A549 (cell line): ENCODE results near the gene S100A11. TPM values are rescaled to one million over a fixed set of nuclear protein-coding genes. Genes with fewer than 3 reads are reported as not detected.

Experiments used
- ATAC-seq, 2 experiments: fragments of 200-7000 bp in 1 of 2; fragments of >200 bp in 1 of 2; cut with Nextera tagmentation in 1 of 2; cut with Tn5 transposase in 1 of 2; 3 replicates each; pipeline versions ENCODE4 v1.8.0 to v1.9.1; 2018 to 2020; ENCODE audit warnings: mild to moderate bottlenecking in 1 of 2, moderate library complexity in 1 of 2
- CTCF ChIA-PET: fragments of 300-600 bp; sonication (Branson Sonifier 250); formaldehyde crosslinking; extraction: SDS; loops from one replicate; lab custom pipeline; 2021; ENCODE audit warnings: antibody characterized with exemption, inconsistent platforms; lab: Yijun Ruan, JAX
- POLR2A ChIA-PET: fragments of 350-600 bp; formaldehyde crosslinking; extraction: SDS; loops from one replicate; lab custom pipeline; 2021; ENCODE audit warnings: antibody characterized with exemption, inconsistent platforms; lab: Yijun Ruan, JAX
- DNase-seq, 2 experiments: peaks; one replicate each; pipeline versions ENCODE4 v3.0.0 to v3.0.0-alpha.2; 2011 to 2016; ENCODE audit warnings: low read depth in 1 of 2, low spot score in 1 of 2
- FAIRE-seq: peaks from 2 replicates; lab custom pipeline; 2011; peaks lifted over from hg19 to GRCh38; lab: Jason Lieb, UNC
- H3K27ac ChIP-seq, 2 experiments: fragments of >200 bp; sonication (Bioruptor Twin); formaldehyde crosslinking; 3 replicates each; pipeline ENCODE4 v1.5.1; 2016 to 2017
- H3K4me1 ChIP-seq: fragments of >200 bp; sonication (Bioruptor Twin); formaldehyde crosslinking; 3 replicates; pipeline ENCODE4 v1.6.1; 2016
- H3K4me2 ChIP-seq: fragments of >200 bp; sonication (Bioruptor Twin); formaldehyde crosslinking; 3 replicates; pipeline ENCODE4 v1.6.1; 2016
- H3K4me3 ChIP-seq: fragments of >200 bp; sonication (Bioruptor Twin); formaldehyde crosslinking; 3 replicates; pipeline ENCODE4 v1.5.1; 2016
- H3K9me3 ChIP-seq: fragments of >200 bp; sonication (Bioruptor Twin); formaldehyde crosslinking; 3 replicates; pipeline ENCODE4 v1.6.1; 2016
- EHF ChIP-seq: fragments of 250-450 bp; sonication (Bioruptor Pico); IDR thresholded peaks from 2 replicates; pipeline ENCODE4 v1.5.0; 2020; ENCODE audit warnings: mild to moderate bottlenecking
- EHMT2 ChIP-seq: fragments of 200-600 bp; sonication (generic); IDR thresholded peaks from 2 replicates; pipeline ENCODE4 v1.6.1; 2016; ENCODE audit warnings: antibody characterized with exemption, low read depth, mild to moderate bottlenecking, moderate library complexity
- GATA3 ChIP-seq: IDR thresholded peaks from 2 replicates; pipeline ENCODE4 v1.6.1; 2012; ENCODE audit warnings: borderline replicate concordance
- JUN ChIP-seq, 2 experiments: fragments of >200 bp; sonication (Bioruptor Twin); formaldehyde crosslinking; IDR thresholded peaks; 2 replicates in 1 of 2; 3 replicates in 1 of 2; pipeline ENCODE4 v1.6.1; 2016 to 2017
- NPAS2 ChIP-seq: fragments of 250-450 bp; sonication (Bioruptor Pico); IDR thresholded peaks from 2 replicates; pipeline ENCODE4 v1.8.0; 2022; ENCODE audit warnings: mild to moderate bottlenecking, moderate library complexity, borderline replicate concordance
- PHF8 ChIP-seq: fragments of 200-600 bp; sonication (generic); IDR thresholded peaks from 2 replicates; pipeline ENCODE4 v1.6.1; 2016; ENCODE audit warnings: low read depth, mild to moderate bottlenecking, antibody characterized with exemption, moderate library complexity, borderline replicate concordance
- POLR2A ChIP-seq: IDR thresholded peaks from 2 replicates; pipeline ENCODE4 v1.6.1; 2012; ENCODE audit warnings: mild to moderate bottlenecking, low read length
- RARB ChIP-seq: fragments of 250-450 bp; sonication (Bioruptor Pico); IDR thresholded peaks from 2 replicates; pipeline ENCODE4 v1.8.0; 2021; ENCODE audit warnings: mild to moderate bottlenecking, moderate library complexity
- TFCP2L1 ChIP-seq: fragments of 250-450 bp; sonication (Bioruptor Pico); IDR thresholded peaks from 2 replicates; pipeline ENCODE4 v1.5.0; 2021; ENCODE audit warnings: mild to moderate bottlenecking
- WGBS: methylation state at CpG from one replicate; pipeline ENCODE4 v1.1.6; 2017; ENCODE audit errors: missing lambda C conversion rate; 5-methylcytosine and 5-hydroxymethylcytosine counted together
- polyA plus RNA-seq, 4 experiments: library from polyadenylated mRNA; depleted of rRNA in 3 of 4; stranded (reverse); fragments of >200 nt; fragmentation: RNase III in 1 of 4; extraction: RNeasy Plus Mini Kit Qiagen cat#74134 plus additional on column Dnase treatment in 1 of 4; gene quantifications; 2 replicates in 3 of 4; 3 replicates in 1 of 4; pipeline ENCODE4 v1.2.3, GENCODE V29; 2011 to 2017
- TF ChIP-seq, protein P1 (sequence below): fragments of 200-600 bp; sonication (generic); IDR thresholded peaks from 2 replicates; pipeline ENCODE4 v1.6.1; 2016; ENCODE audit warnings: antibody characterized with exemption, mild to moderate bottlenecking, moderate library complexity
- TF ChIP-seq, protein P2 (sequence below): fragments of 250-450 bp; sonication (Bioruptor Pico); IDR thresholded peaks from 2 replicates; pipeline ENCODE4 v1.5.0; 2021; ENCODE audit warnings: mild to moderate bottlenecking, moderate library complexity, borderline replicate concordance
- TF ChIP-seq, protein P3 (sequence below): fragments of 150-350 bp; IDR thresholded peaks from 2 replicates; pipeline ENCODE4 v1.6.1; 2014; ENCODE audit warnings: low read depth, mild to moderate bottlenecking, low read length
- TF ChIP-seq, protein P4 (sequence below): IDR thresholded peaks from 2 replicates; pipeline ENCODE4 v1.6.1; 2012; ENCODE audit warnings: low read depth, borderline replicate concordance

S100A11 gene
- polyA plus RNA-seq, 2 of the 4 experiments (the other 2 are of a cell fraction) = 671 to 1,531 TPM

DNA sequence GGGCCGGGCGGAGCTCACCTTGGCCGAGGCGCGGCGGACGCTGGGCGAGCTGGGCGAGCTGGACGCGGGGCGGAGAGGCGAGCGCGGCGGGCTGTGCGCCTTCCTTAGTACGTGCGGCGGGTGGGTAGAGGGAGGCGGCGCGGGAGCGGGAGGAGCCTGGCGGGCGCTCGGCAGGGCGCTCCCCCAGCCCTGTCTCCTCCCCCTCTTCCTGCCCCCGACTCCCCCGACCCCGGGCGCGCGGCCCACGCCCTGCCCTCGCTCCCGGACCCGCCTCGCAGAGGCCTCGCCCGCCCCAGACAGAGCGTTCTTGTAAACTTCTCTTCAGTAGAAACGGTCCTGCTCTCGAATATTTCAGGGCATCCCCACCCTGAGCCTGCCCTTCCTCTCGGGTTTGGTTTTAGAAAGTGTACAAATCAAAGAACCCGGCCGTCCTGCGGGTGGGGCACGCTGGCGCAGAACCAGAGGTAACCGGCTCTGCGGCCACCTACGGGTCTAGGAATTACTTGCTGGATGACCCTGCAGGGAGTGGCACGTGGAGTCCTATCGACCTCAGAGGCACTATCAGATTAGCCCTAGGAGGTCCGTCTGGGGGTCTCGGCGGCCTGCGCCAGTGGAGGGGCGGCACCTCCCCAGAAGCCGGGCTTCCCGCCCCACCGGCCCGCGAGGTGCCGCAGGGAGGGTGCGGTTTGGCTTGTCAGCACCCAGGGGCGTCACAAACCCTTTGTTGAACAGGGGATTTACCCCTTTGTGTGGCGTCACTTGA is 42.9 kb downstream of the S100A11 start, which contains the start of gene S100A10 (continued):
- TF ChIP-seq, protein P1, sequence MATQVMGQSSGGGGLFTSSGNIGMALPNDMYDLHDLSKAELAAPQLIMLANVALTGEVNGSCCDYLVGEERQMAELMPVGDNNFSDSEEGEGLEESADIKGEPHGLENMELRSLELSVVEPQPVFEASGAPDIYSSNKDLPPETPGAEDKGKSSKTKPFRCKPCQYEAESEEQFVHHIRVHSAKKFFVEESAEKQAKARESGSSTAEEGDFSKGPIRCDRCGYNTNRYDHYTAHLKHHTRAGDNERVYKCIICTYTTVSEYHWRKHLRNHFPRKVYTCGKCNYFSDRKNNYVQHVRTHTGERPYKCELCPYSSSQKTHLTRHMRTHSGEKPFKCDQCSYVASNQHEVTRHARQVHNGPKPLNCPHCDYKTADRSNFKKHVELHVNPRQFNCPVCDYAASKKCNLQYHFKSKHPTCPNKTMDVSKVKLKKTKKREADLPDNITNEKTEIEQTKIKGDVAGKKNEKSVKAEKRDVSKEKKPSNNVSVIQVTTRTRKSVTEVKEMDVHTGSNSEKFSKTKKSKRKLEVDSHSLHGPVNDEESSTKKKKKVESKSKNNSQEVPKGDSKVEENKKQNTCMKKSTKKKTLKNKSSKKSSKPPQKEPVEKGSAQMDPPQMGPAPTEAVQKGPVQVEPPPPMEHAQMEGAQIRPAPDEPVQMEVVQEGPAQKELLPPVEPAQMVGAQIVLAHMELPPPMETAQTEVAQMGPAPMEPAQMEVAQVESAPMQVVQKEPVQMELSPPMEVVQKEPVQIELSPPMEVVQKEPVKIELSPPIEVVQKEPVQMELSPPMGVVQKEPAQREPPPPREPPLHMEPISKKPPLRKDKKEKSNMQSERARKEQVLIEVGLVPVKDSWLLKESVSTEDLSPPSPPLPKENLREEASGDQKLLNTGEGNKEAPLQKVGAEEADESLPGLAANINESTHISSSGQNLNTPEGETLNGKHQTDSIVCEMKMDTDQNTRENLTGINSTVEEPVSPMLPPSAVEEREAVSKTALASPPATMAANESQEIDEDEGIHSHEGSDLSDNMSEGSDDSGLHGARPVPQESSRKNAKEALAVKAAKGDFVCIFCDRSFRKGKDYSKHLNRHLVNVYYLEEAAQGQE = peak; percentile 6; the same call in 1 of the 2 replicates
- no peak for TF ChIP-seq NPAS2
- TF ChIP-seq, protein P2, sequence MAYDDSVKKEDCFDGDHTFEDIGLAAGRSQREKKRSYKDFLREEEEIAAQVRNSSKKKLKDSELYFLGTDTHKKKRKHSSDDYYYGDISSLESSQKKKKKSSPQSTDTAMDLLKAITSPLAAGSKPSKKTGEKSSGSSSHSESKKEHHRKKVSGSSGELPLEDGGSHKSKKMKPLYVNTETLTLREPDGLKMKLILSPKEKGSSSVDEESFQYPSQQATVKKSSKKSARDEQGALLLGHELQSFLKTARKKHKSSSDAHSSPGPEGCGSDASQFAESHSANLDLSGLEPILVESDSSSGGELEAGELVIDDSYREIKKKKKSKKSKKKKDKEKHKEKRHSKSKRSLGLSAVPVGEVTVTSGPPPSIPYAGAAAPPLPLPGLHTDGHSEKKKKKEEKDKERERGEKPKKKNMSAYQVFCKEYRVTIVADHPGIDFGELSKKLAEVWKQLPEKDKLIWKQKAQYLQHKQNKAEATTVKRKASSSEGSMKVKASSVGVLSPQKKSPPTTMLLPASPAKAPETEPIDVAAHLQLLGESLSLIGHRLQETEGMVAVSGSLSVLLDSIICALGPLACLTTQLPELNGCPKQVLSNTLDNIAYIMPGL = no peak
- TF ChIP-seq POLR2A = peak; percentile 89
- TF ChIP-seq EHMT2 = no peak
- peak; percentile 19 to 84; a peak in 3 of 5 replicates for TF ChIP-seq JUN (IDR thresholded peaks at IDR 0.05)

DNA sequence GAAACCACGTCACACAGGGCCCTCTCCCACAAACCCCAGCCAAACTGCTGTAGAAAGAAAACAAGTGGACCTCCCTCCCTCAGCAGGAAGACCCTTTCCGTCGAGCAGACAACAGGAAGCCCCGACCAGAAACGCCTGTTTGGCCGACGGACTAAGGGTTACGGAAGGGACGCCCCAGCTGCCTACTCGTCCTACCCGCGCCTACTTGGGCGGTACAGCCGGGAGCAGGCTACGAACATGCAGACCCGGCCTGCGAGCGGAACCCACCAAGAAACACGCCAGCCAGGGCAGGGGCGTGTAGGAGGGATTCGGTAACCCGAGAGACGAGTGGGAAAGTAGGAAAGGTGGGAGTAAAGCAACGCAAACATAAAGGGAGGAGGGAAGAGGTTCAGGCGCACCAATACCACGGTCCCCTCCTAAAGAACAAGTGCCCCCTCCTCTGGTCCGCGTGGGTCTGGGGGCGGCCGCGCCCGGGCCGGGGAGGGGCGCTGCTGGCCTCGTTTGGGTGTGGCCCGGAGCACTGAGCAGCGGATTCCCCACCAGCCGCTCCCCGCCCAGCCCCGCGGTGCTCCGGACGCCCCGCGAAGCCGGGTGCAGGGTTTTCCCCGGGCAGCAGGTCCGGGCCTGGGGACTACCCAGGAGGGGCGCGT is 43.6 kb downstream of the S100A11 start:
- TF ChIP-seq, protein P3, sequence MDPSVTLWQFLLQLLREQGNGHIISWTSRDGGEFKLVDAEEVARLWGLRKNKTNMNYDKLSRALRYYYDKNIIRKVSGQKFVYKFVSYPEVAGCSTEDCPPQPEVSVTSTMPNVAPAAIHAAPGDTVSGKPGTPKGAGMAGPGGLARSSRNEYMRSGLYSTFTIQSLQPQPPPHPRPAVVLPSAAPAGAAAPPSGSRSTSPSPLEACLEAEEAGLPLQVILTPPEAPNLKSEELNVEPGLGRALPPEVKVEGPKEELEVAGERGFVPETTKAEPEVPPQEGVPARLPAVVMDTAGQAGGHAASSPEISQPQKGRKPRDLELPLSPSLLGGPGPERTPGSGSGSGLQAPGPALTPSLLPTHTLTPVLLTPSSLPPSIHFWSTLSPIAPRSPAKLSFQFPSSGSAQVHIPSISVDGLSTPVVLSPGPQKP = no peak
- TF ChIP-seq RARB (CRISPR knock-in tag) (peak; percentile 10; the same call in 1 of the 2 replicates), GATA3 (no peak; the same call in 1 of the 2 replicates), PHF8 (peak; percentile 34; the same call in 1 of the 2 replicates), TFCP2L1 (peak; percentile 3), EHF (CRISPR knock-in tag) (0 out of 2 replicates have a peak, but pooled peaks have one; percentile 2), POLR2A (no peak)
- TF ChIP-seq, protein P4, sequence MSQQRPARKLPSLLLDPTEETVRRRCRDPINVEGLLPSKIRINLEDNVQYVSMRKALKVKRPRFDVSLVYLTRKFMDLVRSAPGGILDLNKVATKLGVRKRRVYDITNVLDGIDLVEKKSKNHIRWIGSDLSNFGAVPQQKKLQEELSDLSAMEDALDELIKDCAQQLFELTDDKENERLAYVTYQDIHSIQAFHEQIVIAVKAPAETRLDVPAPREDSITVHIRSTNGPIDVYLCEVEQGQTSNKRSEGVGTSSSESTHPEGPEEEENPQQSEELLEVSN = 0 out of 2 replicates have a peak, but pooled peaks have one; percentile 13
- TF ChIP-seq, protein P1 = peak; percentile 1; the same call in 1 of the 2 replicates
- peak overlapping the region; percentile 96 for H3K4me2 ChIP-seq
- peak overlapping the region; percentile 87 for H3K4me3 ChIP-seq
- H3K9me3 ChIP-seq = peaks cover 3% of the 10 kb centered on the region; the same call in 1 of the 3 replicates
- peak in 1 of 2 experiments; percentile 3; a peak in 3 of 6 replicates for ATAC-seq
- ChIA-PET POLR2A (interaction anchor here (0.8 to 10.4 kb wide), 13 partner anchors 9 to 1641 kb away, joined by 3 to 151 read pairs (median 5); partner anchors contain the start of genes CHTOP, S100A11 and THEM4), CTCF (interaction anchor here (0.9 to 38.2 kb wide), 4 partner anchors 5 to 58 kb away, joined by 3 to 1410 read pairs (median 894); partner anchors contain the start of gene S100A10)
- 2% methylated on average over 26 of the region's 50 CpGs for WGBS
- H3K27ac ChIP-seq = peak overlapping the region; percentile 97
- no peak for FAIRE-seq
- peak in 1 of 2 experiments; percentile 54 for DNase-seq
- peaks cover 57% of the 10 kb centered on the region for H3K4me1 ChIP-seq
